ENCODE data around the gene VSTM2L.
"Not testable (repeated sequence)": the region's sequence is repeated elsewhere in the genome, so short reads cannot be mapped to it uniquely, and the experiment has no call there.

Gene VSTM2L, protein sequence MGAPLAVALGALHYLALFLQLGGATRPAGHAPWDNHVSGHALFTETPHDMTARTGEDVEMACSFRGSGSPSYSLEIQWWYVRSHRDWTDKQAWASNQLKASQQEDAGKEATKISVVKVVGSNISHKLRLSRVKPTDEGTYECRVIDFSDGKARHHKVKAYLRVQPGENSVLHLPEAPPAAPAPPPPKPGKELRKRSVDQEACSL

DNA sequence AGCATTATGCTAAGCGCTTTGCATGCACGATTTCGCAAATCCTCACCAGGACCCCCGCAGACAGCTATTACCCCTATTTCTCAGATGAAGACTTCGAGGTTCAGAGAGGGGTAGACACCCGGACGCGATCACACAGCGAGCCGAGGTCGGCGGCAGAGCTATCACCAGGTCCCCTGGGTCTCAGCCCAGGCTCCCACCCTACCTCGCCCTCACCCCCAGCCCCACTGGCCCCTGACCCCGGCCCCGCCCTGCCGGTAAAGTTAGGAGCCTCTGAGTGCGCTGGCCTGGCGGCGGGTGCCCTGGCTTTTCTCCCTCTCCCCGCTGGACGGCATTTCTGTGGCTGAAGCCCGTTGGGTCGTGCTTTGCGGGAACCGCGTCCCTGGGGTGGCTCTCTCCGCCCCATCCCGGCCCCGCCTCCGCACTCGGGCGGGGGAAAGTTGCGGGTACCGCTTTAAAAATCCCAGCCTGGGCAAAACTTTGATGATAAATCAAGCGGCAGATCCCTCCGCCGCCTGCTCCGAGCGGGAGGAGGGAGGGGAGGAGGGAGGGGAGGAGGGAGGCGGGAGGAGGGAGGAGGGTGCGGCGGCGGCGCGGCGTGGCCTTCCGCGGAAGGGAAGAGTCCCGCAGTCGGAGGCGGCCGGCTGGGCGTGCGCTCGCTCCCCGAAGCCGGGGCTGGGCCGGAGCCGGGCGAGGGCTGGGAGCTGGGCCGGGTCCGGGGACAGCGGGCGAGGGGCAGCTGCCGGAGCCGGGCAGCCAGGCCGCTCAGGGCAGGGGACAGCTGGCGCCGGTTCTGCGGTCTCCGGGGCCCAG lies at the start of gene VSTM2L:
Gene VSTM2L (plus strand): TSS at position 624 of the 810 bp plus-strand sequence. CDS start 224 bp downstream, outside the sequence.
- no peak for DNase-seq (ENCODE audit: low spot score)

DNA sequence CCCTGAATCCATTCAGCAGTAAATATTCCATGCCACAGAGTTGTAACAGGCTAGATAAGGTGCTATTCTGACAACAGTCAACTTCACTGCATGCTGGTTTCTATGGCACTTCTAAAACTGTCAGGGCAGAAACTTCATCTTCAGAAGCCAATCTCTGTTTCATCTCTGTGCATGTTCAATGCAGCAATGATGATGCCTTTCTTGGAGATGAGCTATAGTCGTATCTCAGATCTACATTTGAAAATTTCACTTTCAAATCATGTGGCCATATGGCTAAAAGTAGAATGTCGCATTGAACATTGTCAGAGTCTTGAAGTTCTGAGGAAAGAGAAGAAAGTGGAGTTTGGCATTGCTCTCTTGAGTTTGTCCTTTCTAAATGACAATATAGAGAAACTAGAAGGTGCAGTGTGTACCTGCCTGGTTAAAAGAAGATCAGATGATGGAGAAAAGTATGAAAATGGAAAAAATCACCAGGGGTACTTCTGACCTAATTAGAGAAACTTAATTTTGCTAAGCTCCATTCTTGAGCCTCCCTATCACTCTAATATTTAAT lies 49.0 kb upstream of the VSTM2L start:
- DNase-seq (ENCODE audit: low spot score) = peak; percentile 19

DNA sequence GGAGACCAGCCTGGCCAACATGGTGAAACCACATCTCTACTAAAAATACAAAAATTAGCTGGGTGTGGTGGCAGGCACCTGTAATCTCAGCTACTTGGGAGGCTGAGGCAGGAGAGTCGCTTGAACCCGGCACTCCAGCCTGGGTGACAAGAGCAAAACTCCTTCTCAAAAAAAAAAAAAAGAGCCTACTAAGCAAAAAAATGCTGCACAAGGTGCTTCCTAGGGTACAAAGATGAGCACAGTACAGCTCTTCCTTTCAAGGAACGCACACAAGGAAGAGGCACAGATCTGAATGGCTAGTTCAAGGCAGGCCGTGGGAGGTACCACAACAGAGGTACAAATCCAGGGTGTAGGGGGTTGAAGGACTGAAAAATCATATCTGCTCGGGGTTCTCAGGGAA lies 46.9 kb upstream of the VSTM2L start:
- not testable (repeated sequence) for DNase-seq (ENCODE audit: low spot score)

DNA sequence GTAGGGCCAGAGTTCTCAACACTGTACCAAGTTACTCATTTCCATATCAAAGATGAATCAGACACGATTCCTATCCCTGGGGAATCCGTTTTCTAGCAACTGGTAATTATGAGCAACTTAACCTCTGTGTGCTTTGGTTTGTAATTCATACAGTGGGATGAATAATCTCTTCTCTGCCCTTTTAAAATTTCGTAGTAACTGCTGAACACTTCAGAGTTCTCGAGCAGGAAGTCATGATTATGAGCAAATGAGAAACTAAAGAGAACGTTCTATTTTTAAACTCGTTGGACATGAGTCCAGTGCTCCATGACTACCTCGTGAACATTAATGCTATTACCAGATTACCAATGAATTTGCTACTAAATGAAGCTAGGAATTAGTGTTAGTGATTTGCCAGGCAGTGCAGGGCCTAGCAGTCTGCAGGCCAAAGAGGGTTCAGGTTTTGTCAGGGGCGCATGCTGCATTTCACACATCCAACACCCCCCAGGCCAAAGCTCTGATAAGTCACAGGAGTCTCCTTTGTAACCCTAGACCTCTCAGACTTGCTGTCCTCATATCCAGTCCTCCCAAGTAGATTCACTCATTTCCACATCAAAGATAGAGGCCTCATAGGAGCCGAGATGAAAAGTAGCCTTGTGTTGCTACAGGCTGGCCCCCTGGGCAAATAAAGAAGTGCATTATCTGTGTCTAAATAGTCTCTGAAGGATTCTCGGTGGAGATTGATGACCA lies 45.8 kb upstream of the VSTM2L start:
- peak; percentile 4 for DNase-seq (ENCODE audit: low spot score)

DNA sequence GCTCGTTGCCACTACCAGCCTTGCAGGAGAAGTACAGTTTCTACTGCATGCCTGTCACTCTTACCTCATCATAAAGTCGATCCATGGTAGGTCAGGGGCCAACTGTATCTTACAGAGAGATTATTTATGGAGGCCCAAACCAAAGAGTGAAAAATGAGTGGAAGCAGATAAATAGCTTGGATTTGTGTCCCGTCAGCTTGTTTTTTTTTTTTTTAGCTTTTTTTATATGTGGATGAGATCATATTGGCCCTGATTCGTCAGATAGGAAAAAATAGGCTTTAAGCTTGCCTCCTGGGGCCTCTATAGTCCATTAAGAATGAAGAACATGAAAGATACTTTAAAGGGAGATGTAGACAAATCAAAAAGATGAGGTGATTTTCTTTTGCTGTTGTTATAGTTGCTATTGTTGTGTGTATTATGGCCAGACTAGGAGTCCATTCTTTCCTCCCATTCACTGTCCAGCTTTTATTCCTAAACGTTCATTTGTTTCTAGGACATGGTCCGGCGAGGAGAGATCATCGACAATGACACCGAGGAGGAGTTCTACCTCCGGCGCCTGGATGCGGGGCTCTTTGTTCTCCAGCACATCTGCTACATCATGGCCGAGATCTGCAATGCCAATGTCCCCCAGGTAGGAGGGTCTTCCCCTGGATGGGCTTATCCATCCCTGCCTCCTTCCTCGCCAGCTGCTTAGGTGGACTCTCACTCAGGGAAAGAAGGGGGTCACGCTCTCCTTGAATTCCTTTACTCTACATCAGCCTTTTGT lies 43.3 kb upstream of the VSTM2L start:
- no peak for DNase-seq (ENCODE audit: low spot score)

DNA sequence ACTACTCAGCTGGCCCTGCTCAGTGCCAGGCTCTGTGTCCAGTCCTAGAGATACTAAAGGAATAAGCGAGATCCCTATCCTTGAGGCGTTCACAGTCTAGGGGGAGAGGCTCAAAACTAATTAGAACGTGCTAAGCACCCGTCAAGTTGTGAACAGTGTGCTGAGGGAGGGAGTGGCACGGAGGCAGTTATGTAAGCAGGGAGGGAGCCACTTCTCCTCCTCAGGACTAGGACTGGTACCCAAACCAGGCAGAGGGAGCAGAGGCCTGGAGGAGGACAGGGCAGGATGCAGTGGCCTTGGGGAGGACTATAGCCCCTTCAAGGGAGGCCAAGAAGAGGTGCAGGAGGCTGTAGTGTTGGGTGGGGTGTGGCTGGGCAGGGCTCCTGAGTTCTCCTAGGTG lies 39.6 kb upstream of the VSTM2L start:
- no peak for DNase-seq (ENCODE audit: low spot score)

DNA sequence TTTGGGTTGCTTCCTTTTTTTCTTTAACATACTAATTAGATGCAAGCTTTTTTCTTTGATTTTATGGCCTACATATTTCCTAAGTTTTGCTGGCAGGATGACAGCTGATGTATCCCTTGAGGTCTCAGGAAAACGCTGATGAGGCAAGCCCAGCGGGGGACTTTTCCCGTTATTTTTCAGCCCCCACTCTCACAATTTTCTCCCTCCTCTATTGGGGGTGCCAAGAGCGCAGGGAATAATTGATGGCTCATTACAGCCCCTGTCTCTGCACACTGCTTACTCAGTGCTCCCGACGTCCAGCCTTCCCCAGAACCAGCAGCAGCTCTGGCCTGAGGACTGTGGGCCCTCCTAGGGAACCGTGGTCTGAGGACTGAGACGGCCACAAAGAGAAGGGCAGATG lies 38.6 kb upstream of the VSTM2L start:
- no peak for DNase-seq (ENCODE audit: low spot score)

DNA sequence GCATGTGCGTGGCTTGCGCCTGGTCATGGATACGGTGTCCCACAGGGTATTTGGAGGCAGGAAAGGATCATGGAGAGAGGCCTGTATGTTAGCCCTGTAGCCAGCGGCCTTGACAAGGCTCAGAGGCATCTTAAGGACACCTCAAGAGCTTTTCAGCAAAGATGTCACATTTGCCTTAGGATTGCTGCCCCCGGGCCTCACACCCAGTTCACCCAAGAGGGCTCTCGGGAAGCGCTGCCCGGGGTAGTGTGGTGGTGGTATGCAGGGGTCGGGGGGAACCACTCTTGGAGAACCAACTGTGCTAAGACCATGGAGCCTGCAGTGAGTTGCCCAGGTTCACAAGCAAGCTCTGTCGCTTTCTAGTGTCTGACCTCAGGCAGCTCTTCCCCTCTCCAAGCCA lies 36.9 kb upstream of the VSTM2L start:
- no peak for DNase-seq (ENCODE audit: low spot score)

DNA sequence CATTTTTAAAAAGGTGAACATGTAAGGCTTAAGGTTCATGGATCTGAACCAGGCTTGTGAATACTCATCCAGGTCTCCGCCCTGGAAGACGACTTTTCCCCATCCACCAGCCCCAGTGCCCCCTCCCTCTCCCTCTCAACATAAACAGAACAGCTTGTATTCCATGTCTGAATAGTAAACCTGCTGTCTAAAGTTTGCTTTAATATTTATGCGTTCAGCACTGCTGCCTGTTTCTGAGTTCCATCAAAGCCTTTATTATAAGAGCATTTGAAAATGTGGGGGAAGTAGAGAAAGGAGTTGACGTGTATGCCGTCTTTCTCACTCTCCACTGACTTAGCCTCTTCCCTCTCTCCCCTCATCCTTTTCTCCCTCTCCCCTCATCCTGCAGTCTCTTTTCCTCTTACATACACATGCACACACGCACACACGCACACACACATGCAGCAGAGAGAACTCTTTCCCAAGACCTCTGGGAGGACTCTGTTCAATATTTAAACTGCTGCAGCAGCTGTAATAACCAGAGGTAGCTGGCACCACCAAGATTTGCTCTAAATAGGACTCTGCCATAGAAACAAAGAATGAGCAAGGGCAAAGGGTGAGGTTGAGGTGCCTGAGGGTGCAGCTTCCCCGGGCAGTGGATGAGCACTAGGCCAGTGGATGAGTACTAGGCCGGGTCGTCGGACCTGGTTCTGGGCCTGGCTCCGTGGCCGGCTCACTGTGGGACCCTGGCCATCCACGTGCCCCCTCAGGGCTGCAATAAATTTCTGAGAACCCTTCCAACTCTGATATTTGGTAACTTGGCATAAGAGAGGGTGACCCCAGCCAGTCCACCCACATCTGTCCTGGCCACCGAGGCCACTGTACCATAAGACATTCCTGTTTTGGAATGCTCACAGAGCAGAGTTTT lies 35.4 kb upstream of the VSTM2L start:
- DNase-seq (ENCODE audit: low spot score) = no peak

DNA sequence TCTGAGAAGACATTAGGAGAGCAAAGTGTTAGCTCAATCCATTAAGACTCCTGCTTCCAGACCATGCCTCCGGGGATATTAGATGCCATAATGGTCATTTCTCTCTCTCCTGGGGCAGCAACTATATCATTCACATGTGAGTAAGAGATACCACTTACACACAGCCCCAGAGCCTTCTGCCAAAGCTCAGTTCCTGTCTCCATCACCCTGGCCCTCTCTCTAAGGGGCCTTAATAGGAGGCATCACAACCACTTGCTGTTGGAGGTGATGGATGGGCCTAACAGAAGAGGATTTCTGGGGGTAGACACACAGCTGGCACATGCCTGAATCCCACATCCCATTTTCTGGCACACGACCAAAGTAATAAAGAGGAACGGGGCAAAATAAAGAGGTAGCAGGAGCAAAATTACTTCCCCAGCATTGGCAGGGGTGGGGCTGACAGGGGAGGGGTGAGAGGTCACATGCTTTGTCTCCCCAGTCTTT lies 34.0 kb upstream of the VSTM2L start:
- DNase-seq (ENCODE audit: low spot score) = no peak

DNA sequence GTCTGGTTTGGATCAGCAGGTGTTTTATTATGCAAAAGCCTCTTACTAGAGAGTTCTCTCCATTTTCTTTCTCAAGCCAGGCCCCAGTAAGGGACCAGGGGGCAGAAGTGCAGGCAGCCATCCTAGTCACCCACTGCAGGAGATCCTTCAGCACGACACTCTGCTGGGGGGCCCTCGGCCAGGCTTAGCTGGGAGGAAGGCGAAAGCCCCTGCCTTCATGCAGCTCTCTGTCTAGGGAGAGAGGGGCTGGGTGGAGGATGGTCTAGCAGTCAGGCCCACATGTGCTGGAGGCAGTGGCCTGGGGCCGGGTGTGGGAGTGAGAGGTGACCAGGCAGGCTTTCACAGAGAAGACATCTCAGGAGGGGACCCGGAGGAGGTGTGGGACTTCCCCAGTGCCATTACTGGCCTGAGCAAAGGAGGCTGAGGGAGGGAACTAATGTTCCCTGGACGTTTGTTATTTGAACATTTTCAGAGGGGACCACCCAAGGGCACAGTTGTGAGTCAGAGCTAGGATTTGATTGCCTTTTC lies 33.5 kb upstream of the VSTM2L start:
- no peak for DNase-seq (ENCODE audit: low spot score)

DNA sequence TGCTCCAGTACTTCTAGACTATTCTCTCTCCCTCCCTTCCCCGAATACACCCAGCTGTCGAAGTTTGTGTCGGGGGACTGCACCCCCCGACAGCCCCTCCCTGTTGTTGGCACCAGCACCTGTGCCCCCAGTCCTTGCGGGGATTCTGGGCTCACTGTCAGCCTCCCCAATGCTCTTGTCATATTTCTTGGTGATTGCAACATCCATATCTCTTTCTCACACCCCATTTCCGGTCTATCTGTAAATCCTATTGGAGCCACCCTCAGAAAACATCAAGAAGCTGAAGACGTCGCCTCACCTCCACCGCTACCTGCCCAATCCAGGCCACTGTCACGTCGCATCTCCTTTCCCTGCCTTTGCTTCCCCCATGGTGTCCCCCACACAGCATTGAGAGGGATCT lies 32.6 kb upstream of the VSTM2L start:
- no peak for DNase-seq (ENCODE audit: low spot score)

DNA sequence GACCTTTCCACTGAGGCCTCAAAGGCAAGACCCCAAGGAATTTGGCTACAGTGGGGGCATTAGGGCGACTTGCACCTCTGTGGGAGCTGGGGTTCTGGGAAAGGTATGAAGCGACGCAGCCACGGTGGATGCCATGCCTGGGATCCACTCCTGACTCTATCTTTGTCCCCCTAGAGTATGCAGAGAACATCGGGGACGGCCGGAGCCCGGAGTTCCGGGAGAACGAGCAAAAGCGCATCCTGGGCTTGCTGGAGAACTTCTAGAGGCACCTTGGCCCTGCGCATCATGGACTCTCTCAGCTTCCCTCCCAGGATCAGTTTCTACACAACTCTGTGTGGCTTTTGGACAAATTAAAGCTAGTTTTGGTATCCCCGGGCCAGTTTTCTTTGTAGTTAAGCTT lies 31.2 kb upstream of the VSTM2L start:
- DNase-seq (ENCODE audit: low spot score) = no peak

DNA sequence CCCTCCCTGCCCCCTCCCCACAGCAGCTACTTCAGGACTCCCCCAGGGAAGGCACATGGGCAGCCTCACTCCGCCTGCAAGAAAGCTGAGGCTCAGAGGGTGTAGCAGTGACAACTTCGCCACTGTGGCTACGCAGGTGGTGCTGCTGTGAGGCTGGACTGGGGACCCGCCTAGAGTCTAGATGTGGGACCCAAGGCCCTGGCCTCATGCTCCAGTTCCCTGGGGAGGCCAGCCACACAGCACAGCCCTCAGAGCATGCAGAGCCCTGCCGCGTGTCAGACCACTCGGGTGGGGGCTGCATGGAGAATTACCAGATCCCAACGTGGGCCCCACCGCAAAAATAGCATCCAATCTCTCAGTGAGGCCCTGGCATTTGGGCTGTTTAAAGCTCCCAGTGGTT lies 30.8 kb upstream of the VSTM2L start:
- DNase-seq (ENCODE audit: low spot score) = no peak

DNA sequence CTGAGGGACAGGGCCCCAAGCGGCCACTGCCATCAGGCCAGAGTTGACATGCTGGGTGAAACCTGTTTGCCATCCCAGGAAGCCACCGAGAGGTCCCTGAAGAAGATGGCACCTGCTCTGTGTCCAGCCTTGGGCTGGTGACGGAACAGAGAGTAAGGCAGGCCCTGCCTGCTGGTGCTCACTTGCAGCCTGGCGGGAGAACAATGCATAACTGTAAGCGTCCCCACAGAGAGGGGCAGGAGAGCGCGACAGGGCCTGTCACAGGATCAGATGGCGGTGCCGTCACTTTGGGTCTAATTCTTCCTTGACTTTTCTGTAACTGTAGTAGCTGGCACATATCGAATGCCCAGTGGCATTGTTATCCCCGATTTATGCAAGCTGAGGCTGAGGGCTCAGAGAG lies 29.0 kb upstream of the VSTM2L start:
- DNase-seq (ENCODE audit: low spot score) = no peak

DNA sequence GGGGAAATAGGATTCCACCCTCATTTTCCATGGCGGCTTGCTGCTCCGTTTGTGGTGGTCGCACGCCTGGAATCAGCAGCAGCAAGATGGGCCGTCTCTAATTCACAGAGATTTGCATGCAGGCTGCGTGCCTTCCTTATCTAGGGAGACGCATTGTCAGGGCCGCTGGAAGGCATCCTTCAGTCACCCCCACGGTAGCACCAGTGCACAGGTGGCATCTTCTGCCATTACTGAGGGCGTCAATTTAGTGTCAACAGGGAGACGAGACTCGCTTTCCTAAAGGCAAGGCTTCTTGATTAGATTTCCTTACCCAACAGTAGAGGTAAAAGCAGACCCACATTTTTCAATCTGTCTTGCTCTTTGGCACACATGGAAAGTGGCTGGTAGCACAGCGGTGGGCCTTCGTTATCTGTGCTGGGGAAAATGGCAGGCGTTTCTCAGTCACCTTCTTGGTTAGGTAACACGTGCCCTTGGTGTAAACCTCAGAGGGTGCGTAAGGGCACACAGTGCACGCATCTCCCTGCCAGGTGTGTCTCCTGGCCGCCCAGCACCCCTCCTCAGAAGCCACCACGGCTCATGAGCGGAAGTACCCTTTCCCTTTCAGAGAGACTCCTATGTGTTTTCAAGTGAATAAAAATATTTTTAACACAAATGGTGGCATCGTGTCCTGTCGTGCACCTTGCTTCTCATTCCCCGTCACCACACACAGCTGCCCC lies 27.3 kb upstream of the VSTM2L start:
- DNase-seq (ENCODE audit: low spot score) = no peak

DNA sequence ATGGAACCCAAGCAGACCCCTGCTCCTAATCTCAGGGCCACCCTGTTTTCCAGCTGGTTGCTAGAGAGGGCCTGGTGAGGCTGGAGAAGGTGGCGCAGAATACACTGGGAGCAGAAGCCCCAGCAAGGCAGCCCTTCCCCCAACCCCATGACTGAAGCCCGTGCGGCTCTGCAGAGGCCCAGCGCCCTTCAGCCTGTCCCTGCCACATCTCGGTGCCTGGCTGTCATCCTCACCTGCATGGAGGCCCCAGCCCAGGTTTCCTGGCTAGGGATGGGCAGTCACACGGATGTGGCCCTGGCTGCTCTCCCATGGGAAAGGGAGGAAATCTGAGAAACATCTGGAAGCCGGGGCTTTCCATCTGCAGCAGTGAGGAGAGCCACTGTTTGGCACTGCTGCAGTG lies 26.1 kb upstream of the VSTM2L start:
- no peak for DNase-seq (ENCODE audit: low spot score)

DNA sequence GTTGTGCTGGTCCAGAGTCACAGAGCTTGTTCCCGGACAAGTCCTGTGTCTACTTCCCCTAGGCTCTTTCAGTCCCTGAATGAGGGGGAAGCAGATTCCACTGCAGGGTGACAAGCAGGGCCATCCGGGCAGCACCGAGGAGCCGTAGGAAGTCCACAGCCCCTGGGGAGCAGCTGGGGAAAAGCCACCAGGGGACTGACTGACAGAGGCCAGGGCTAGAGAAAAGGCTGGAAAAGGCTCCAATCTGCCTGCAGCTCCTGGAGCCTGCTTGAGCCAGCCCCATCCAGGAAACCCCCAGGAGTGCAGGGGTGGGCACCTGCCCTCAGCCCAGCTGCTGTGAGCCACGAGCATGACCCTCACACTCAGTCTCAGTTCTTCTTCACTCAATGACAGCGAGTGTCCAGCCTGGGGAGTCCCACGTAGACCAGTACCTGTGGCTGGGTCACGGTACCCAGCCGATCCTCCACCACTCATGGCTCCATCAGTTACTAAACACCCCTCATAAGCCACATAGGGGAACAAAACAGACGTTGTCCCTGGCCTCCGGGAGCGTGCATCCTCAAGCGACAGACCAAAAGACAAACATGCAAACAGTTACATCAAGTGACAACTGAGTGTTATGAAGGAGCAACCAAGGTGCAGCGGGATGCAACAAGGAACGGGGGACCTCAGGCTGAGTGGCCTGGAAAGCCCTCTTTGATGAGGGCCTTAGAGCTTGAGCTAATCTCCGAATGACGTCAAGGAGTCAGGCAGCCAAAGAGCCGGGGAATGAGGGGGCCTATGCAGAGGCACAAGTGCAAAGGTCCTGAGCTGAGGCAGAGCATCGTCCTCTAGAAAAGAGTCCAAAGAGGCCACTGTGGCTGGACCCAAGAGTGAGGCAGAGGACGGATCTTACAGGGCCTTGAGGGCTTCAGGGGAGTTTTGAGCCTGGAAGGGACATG lies 24.8 kb upstream of the VSTM2L start:
- no peak for DNase-seq (ENCODE audit: low spot score)
